Endometrial microvascular endothelial cells (primary cell): ENCODE data around the gene FRMD4A. TPM values are rescaled to one million over a fixed set of nuclear protein-coding genes. Genes with fewer than 3 reads are reported as not detected.
"Not testable (repeated sequence)": the region's sequence is repeated elsewhere in the genome, so short reads cannot be mapped to it uniquely, and the experiment has no call there.

ENCODE experiments used
- in situ Hi-C: cut with HindIII; loops from 2 replicates; pipeline ENCODE4 v1.10.0; 2017; ENCODE audit warnings: low sequenced_read_pairs, low pct_unique_long_range_greater_than_20kb; ENCODE audit errors: inconsistent ontology term
- total RNA-seq: library from RNA; depleted of rRNA; stranded (reverse); fragments of >200 nt; gene quantifications from one replicate; pipeline ENCODE4 v1.2.3, GENCODE V29; 2015; ENCODE audit errors: inconsistent ontology term

Gene FRMD4A
- total RNA-seq, 1 donor from 2014 or later = 62.2 TPM

DNA sequence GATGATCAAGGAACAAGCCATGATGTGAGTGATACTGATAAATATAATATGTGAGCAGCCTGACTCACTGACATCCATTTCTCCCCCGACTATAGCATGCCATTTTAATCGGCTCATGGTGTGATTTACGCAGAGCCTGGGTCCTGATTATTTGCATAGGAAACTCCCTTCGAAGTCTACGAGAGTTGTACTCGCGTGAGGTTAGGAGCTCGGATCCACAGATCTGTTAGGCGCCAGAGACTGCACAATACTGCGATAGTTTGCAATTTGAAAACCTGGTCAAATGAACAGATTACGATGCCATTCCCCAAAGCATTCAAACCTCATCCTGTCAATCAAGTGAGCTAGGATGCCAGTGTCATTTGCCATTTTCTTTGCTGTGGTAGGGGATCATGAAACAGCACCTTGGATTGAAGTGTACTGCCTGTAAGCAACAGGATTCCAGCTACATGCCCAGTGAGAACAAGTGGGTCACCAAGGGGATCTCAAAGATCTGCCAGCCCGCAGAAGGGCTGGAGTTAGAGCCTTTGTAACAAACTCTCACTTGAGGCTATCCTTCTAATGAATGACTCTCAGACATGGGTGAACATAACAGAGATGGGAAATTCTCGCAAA is 158.3 kb downstream of the FRMD4A start:
- in situ Hi-C loops = no loop called here

DNA sequence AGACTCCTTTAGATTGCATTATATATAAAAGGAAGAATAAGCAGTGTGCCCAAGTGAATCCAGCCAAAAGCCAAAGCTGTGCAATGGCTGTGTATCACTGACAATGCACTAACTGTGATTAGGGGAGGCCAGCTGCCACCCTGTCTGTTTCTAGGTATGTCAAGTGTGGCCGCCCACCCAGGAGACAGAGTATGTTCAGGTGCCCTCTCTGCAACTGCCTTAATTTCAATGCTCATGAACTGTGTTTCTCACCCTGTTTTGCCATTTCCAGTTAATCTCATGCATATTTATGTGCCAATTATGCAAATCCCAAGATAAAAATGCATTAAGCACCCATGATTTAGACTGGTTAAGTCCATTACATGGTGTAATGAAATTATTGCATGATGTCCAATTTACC is 159.4 kb downstream of the FRMD4A start:
- in situ Hi-C loops = no loop called here

DNA sequence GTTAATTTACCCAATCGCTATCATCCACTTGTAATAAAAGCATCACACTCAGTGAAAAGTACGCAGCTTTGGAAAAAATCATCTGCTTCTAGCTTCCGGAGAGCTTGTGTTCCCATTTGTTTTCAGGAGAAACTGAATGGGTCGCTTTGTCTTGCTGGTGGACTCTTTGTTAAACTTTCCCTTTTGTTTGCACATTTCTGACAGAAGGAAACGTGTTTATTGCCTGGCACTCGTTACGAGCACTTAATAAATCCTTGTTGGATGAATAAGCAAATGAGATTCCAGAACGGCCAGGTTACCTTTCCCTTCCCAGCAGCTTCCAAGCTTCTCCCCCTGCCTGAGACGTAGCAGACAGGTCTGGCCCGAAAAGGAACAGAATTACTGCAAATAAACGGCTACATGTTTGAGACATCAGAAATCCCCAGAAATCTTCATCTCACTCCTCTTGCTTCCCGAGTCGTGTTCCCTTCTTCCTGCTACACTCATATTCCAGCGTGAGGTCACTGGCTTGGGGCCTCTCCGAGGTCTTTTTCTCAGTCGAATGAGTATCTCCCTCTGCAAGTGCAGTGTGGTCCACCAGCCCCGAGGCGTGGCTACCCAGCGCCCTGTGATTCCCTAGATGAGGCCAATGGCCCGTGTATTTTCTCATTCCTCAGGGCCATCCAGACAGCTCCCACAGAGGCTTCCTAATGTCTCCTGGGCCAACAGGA is 167.2 kb downstream of the FRMD4A start:
- in situ Hi-C loops = no loop called here

DNA sequence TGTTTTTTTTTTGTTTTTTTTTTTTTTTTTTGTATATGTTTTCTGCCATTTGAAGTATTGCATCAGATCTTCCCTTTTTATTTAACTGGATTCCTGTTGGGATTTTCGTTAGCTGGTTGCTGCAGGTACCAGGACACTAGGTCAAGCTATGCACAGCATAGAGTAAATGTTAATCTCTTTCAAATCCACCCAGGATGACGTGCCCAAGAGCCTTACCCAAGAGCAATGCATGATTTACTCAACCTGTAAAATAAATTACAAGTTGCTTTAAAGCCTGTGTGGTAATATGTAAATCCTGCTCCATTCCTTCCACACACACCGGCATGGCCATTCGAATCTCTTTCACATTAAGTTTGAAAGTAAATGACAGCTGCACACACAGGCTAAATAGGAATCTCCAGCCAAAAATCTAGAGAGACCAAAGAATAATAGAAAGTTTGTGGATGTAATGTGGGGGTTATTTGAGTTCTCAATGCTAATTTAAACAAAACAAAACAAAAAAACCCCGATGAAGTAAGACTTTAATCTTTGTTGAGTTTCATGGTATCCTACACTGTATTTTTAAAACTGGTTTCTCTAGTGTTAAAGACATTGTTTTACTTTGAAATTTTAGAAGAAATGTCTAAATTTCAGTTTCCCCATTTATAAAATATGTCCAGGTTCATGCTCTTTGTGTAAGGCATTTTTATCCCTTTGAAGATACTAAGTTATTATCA is 167.9 kb downstream of the FRMD4A start:
- in situ Hi-C loops = no loop called here

DNA sequence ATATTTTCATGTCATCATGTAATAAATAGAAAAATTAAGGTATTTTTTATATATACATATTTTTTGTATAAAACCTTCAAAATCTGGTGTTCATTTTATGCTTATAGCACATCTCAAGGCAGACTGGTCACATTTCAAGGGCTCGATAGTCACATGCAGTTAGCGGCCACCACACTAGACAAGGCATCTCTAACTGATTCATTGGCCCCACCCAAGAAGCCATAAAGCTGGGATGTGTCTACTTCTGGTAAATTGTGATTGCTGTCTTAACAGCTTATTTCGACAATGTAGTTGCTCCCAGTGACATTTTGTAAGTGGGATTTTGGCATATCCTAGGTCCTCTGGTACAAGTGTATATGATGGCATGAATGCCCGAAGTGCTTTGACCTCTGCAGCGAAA is 168.7 kb downstream of the FRMD4A start:
- in situ Hi-C loops = no loop called here

DNA sequence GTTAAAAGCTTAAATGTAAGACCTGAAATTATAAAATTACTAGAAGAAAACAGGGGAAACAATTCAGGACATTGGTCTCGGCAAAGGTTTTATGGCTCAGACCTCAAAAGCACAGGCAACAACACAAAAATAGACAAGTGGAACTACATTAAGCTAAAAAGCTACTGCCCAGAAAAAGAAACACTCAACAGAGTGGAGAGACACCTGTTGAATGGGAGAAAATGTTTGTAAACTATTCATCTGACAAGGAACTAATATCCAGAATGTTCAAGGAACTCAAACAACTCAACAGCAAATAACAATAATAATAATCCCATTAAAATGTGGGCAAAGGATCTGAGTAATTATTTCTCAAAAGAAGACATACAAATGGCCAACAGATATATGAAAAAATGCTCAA is 170.4 kb downstream of the FRMD4A start:
- in situ Hi-C loops = no loop called here

DNA sequence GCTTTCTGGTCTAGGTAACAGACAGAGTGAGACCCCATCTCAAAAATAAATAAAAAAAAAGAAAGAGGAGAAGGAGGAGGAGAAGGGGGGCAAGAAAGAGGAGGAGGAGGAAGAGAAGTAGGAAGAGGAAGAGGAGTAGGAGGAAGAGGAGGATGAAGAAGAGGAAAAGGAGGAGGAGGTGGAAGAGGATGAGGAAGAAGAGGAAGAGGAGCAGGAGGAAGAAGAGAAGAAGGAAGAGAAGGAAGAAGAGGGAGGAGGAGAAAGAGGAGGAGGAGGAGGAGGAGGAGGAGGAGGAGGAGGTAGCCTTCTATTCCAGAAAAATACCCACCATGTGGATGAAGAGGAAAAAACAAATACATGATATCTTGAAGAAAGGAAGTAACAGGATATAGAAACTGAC is 172.1 kb downstream of the FRMD4A start:
- in situ Hi-C loops = no loop called here

DNA sequence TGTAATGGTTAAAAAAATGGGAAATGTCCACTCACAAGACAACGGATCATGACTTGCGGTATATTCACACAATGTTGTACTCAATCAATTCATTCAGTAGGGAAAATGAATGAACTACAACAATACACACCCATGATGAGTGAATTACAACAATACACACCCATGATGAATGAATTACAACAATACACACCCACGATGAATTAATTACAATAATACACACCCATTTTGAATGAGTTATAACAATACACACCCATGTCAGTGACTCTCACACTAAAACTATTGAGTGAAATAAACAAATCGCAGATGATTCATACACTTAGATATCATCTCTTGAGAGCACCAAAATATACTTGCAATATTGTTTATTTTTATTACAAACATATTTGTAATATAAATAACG is 174.6 kb downstream of the FRMD4A start:
- in situ Hi-C loops = no loop called here

DNA sequence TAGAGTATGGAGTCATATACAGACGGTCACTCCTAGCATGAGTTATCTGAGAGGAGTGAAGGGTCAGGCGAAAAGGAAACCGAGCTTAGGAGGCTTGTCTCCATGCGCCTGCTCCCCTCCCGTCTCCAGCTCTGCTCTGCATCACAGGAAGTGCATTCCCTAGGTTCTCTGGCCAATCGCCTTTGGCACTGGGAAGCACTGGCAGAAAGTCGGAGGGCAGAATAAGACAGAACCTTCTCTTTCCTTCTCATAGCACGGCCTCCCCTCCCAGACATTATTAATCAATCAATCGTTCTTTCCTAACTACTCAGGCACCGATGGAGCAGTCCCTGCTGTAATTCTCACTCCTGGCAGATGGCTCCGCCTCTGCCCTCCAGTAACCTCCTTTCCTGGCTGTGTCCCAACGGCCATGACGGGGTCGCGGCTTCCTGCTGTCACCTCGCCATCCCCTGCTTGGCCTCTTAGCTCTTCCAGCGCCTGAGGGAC is 177.1 kb downstream of the FRMD4A start:
- in situ Hi-C loops = no loop called here

DNA sequence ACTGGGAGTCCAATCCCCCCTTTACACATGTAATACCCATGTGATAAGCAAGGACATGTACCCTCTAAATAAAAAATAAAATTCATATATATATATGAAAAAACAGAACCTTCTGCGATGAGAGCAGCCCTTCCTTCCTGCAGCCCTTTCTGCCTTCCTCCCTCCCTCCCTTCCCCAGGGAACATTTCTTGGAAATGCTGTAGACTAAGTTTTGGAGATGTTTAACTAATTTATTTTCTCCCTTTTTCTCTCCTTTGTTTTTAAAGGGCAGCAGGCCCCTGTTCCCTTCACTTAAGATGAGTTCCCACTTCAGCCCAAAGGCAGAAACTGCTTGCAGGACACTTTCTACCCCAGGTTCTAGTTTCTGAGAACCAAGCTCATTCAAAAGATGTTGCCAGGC is 179.2 kb downstream of the FRMD4A start:
- in situ Hi-C loops = no loop called here

DNA sequence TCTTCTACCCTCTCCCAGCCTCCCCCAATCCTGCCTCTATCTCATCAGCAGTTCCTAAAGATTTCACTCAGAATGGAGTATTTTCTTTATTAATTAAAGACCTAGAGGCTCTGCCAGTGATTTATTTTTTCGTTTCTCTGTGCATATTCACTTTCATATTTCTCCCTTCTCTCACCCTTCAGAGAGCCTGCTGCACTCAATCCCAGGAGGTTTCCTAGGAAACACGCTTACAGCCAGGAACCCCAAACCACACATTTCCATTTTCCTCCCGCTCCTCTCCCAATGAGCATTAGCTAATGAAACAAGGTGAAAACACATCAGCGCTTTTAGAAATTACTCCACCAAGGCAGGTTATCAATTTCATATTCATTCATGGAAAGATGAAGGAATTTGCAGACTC is 180.2 kb downstream of the FRMD4A start:
- in situ Hi-C loops = no loop called here

DNA sequence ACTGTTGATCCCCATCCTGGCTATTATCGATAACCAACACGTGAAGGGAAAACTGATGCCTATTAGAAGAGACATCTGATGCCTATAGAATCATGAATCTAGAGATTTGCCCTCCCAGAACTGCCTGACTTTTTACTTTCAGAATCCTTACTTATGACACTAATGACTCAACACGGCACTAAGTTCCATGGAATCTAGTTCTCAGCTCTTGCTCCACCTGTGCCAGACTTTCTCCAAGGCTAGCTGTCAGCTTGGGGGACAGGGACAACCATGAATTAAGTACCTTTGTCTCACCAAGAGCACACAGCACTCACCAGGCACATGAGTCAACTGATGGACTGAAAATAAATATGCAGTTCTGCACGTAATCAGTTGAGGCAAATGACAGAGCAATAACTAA is 184.2 kb downstream of the FRMD4A start:
- in situ Hi-C loops = no loop called here

DNA sequence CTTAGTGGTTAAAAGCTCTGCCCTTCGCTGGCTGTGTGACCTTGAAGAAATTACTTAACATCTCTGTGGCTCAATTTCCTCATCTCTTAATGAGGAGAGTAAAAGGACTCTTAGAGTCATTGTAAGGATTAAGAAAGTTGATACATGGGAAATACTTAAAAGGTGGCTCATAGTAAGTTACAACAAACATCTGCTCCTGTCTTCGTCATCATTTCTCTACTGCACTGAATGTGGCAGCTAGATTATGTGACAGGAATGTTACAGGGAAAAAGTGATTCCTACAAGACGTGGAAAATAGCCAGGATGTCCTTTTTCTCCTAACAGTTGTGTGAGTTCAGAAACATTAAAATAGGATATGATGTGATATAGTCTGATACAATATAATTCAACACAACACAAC is 184.7 kb downstream of the FRMD4A start:
- in situ Hi-C loops = no loop called here

DNA sequence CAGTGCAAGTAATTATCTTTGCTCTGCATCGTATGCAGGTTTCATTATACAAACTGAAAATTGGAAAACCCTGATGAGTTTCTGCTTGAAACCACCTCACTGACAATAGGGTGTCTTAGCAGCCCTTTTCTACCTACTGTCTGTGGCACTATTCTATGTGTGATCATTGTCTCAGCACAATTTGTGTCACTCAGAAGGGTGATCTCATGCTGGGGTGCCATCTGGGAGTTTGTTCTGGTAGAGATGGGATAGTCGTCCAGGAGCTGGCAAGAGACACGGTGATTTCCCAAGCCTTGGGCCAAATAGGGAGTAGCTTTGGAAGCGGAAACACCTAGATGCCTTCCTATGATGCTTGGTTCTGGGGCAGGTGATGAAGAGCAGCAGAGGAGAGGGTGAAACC is 186.3 kb downstream of the FRMD4A start:
- in situ Hi-C loops = no loop called here

DNA sequence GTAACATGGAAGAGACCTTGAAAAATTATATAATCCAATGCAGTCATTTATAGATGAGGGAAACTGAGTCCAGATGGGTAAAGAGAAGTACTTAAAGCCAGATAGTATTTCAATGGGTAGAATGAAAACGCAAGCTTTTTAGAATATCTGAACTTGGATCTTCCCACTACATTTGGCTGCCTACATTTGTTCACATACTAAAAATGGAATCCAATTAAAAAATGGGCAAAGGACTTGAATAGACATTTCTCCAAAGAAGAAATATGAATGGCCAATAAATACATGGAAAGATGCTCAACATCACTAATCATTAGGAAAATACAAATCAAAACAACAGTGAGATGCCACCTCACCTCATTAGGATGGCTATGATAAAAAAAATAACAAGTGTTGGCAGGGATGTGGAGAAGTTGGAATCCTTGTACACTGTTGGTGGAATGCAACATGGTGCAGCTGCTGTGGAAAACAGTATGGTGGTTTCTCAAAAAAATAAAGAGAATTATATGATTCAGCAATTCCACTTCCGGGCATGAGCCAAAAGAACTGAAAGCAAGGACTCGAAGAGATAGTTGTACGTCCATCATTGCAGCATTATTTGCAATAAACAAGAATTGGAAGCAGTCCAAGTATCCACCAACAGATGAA is 188.0 kb downstream of the FRMD4A start:
- in situ Hi-C loops = no loop called here

DNA sequence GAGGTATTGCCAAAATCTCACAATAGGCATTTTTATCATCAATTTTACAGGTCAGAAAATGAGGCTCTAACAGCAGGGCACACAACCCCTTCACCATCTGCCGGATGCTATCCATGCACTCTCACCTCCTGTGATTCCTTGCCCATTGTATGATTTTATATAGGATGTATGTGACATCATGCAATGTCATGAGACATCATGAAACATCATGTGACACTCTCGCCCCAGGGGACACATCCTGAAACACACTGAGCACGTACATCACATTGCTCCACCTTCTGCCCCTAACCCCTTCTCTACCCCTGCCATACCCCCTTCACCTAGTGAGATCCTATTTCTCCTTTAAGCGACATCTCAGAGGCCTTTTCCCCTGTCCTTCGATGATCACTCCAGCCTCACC is 189.4 kb downstream of the FRMD4A start:
- in situ Hi-C loops = no loop called here

DNA sequence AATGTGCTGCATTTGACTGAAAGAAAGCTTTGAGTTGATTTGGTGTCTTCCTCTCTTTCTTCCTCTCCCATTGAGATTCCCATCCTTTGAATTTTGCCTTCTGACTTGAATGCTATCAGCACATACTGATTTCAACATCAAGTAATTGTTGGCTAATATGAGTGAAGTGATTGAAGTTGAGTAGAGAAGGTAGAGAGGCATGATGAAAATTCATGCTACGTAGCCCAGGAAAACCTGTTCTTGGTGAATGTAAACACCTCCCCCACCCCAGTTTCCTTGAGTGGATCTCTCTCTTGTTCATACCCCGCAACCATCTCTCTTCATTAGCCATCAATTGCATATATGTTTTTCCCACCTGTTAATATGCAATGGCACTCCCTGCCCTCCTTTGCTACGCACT is 193.3 kb downstream of the FRMD4A start:
- in situ Hi-C loops = no loop called here

DNA sequence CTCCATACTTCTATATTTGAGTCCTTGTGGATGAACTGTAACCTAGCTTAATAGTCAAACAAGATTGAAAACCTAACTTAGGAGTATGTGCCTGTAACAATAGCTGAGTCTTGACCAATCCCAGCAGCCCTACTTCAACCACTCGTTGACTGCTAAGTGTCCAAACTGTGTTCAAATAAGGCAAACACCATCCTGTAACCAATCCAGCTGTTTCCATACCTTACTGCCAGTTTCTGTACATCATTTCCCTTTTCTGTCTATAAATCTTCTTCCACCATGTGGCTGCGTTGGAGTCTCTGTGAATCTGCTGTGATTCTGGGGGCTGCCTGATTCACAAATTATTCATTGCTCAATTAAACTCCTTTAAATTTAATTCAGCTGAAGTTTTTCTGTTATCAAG is 195.5 kb downstream of the FRMD4A start:
- in situ Hi-C loops = not testable (repeated sequence)

DNA sequence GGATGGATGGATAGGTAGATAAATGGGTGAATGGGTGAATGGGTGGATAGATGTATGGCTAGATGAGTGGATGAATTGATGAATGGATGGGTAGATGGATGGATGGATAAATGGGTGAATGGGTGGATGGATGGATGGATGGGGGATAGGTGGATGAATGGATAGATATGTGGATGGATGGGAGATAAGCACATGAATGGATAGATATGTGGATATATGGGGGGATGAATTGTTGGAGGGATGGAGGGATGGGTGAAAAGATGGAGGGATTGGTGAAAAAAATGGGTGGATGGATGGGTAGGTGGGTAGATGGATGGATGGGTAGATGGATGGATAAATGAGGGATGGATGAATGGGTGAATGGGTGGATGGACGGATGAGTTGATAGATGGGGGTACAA is 196.4 kb downstream of the FRMD4A start:
- in situ Hi-C loops = no loop called here
